Measurements from ENCODE around the gene ABCC10.

The ABCC10 gene

DNA sequence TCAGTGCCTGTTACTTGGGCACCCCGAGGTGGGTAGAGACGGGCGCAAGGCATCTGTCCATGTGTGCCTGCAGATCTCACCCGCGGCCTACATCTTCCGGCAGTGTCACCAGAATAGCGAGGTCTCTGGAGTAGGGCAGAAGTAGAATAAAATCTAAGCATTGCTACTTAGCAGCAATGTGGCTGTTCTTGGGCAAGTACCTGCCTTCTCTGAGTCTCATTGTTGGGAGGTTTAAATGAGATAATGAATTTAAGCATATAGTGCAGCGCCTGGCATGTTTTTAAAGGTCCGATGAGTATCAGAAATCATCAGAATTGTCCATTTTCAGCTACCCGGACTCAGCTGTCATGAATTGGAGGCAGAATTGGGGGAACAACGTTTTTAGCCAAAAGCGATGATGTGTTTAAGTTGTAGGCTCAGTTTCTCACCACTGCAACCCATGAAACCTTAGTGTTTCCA lies 800 bp downstream of the ABCC10 start:
- H3K27me3 Mint-ChIP-seq: no peaks in the 10 kb centered on the region
- no peak for ATAC-seq

DNA sequence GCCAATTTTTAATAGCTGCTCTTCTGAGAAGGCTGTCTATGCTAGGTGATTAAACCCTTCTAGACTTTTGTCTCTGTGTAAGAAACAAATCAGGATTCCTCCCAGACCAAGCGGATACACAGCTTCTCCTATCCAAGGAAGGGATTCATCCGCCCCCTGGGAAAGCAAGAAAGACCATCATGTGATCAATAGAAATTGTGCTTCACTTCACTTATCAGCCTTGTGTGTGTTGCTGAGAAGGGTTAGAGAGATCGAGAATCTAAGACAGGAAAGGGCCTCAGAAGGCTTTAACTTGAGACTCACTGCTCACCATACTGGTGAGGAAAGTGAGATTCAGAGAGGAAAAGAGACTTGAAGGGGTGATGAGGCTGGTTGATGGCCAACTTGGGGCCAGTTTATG lies 1.5 kb downstream of the ABCC10 start:
- ATAC-seq: no peak
- peak overlapping the region; percentile 93 for H3K4me3 Mint-ChIP-seq
- H3K4me1 Mint-ChIP-seq: peaks cover 28% of the 10 kb centered on the region

More for the DNA sequence above, 800 bp downstream of the ABCC10 start:
- Mint-ChIP-seq H3K4me1 (peaks cover 28% of the 10 kb centered on the region), H3K9me3 (no peaks in the 10 kb centered on the region), H3K4me3 (peak overlapping the region; percentile 93), H3K36me3 (peaks cover 9% of the 10 kb centered on the region), H3K27ac (peak overlapping the region; percentile 91)

DNA sequence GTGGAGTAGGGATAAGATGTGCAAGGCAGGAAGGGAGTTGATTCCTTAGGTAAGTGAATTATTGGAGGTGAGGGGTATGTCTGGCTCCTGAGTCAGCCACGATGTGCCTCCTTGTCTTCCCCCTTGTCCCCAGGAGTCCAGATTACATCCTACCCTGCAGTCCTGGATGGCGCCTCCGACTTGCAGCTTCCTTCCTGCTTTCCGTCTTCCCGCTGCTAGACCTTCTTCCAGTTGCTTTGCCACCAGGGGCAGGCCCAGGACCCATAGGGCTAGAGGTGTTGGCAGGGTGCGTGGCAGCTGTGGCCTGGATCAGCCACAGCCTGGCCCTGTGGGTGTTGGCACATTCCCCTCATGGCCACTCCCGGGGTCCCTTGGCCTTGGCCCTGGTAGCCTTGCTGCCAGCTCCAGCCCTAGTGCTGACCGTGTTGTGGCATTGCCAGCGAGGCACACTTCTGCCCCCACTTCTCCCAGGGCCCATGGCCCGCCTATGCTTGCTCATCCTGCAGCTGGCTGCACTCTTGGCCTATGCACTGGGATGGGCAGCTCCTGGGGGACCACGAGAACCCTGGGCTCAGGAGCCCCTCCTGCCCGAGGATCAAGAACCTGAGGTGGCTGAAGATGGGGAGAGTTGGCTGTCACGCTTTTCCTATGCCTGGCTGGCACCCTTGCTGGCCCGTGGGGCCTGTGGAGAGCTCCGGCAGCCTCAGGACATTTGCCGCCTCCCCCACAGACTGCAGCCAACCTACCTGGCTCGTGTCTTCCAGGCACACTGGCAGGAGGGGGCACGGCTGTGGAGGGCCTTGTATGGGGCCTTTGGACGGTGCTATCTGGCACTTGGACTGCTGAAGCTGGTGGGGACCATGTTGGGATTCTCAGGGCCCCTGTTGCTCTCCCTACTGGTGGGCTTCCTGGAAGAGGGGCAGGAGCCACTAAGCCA lies 4.9 kb downstream of the ABCC10 start:
- Mint-ChIP-seq H3K27me3 (no peaks in the 10 kb centered on the region), H3K36me3 (peaks cover 33% of the 10 kb centered on the region), H3K27ac (no peak overlapping the region), H3K4me1 (peaks cover 23% of the 10 kb centered on the region), H3K9me3 (no peaks in the 10 kb centered on the region), H3K4me3 (no peak overlapping the region)
- ATAC-seq: no peak

More for the DNA sequence above, 1.5 kb downstream of the ABCC10 start:
- Mint-ChIP-seq H3K27me3 (no peaks in the 10 kb centered on the region), H3K36me3 (peaks cover 9% of the 10 kb centered on the region), H3K9me3 (no peaks in the 10 kb centered on the region), H3K27ac (peak overlapping the region; percentile 91)

DNA sequence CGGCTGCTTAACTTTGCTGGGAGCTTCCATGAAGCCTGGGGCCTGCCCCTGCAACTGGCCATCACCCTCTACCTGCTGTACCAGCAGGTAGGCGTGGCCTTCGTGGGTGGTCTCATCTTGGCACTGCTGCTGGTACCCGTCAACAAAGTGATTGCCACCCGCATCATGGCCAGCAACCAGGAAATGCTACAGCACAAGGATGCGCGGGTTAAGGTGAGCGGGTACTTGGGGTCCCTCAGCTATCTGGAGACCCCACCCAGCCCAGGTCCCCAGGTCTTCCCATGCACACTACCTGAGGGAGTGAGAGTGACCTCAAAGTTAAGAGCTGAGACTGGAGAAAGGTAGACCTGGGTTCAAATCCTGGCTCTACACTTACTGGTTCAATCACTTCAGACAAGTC lies 5.8 kb downstream of the ABCC10 start:
- Mint-ChIP-seq H3K9me3 (no peaks in the 10 kb centered on the region), H3K27ac (no peak overlapping the region), H3K27me3 (no peaks in the 10 kb centered on the region), H3K4me3 (no peak overlapping the region), H3K36me3 (peaks cover 41% of the 10 kb centered on the region), H3K4me1 (peaks cover 19% of the 10 kb centered on the region)
- ATAC-seq: no peak

DNA sequence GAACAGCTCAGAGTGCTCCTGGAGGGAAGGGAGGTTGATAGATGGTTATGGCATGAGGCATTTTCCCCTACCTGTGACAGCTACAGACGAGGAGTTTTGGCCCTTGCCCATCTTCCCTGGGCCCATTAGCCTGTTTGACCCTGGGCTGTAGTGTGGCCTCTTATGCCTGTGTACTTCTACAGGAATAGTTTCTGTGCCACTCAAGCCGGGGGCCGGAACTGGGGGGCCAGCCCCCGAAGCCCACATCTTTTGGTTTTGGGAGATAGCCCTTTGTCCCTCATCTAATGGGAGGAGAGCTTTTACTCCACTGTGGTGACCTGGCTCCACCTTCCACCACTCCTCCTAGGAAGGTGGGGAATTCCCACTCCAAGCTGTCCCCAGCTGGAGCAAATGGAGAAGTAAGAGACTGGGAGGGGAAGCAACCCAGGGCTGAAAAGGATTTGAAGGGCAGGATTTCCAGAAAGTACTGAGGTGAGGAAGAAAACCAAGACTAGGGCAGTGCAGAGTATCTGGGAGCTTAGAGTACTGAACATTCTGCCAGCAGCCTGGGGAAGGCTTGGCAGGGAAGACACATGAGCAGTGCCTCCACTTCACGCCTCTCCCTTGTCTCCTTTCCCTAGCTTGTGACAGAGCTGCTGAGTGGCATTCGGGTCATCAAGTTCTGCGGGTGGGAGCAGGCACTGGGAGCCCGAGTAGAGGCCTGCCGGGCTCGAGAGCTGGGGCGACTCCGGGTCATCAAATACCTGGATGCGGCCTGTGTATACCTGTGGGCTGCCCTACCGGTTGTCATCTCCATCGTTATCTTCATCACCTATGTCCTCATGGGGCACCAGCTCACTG lies 6.9 kb downstream of the ABCC10 start:
- Mint-ChIP-seq H3K27ac (no peak overlapping the region), H3K9me3 (no peaks in the 10 kb centered on the region), H3K4me1 (peaks cover 9% of the 10 kb centered on the region), H3K4me3 (no peak overlapping the region), H3K36me3 (peaks cover 42% of the 10 kb centered on the region), H3K27me3 (no peaks in the 10 kb centered on the region)
- ATAC-seq: no peak

DNA sequence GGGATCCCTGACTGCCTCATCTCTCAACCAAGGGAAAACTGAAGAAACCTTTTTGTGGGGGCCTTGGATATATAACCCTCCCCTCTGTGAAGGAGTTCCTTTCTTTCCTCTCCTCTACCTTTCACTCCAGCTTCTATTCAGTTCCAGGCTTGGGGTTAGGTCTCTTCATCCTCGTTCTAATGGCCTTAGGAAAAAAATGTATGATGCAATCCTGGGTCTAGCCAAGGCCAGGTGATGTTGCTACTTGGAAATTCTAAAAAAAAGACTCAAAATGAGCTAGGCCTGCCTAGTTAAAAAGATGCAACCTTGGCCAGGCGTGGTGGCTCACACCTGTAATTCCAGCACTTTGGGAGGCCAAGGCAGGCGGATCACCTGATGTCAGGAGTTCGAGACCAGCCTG lies 7.6 kb downstream of the ABCC10 start:
- no peak for ATAC-seq
- no peak overlapping the region for H3K27ac Mint-ChIP-seq
- peaks cover 9% of the 10 kb centered on the region for H3K4me1 Mint-ChIP-seq
- H3K36me3 Mint-ChIP-seq: peaks cover 42% of the 10 kb centered on the region
- H3K4me3 Mint-ChIP-seq: no peak overlapping the region
- no peaks in the 10 kb centered on the region for H3K27me3 Mint-ChIP-seq
- no peaks in the 10 kb centered on the region for H3K9me3 Mint-ChIP-seq

DNA sequence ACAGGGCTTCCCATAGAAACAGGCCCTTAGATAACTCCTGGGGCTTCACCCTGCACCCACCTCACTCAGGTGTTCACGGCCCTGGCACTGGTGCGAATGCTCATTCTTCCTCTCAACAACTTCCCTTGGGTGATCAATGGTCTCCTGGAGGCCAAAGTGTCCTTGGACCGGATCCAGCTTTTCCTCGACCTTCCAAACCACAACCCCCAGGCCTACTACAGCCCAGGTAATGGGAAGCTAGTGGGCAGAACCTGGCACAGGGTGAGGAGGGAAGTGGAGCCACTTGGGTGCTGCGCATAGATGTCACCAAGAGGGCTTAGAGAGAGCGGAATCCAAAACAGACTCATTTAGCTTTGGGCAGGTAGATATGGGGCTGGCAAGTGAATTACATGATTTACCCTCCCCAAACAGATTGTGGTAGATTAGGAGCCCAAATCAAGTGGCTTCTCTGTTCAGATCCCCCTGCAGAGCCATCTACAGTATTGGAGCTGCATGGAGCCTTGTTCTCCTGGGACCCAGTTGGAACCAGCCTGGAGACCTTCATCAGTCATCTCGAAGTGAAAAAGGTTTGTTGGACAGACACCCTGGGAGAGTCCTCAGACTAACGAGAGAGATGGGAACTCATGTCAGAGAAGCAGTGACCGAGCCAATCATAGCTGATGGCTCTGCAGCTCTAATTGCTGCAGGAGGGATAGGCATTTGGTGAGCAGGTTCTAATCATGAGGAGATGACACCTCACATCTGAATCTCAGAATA lies 8.5 kb downstream of the ABCC10 start:
- no peak overlapping the region for H3K4me3 Mint-ChIP-seq
- peaks cover 42% of the 10 kb centered on the region for H3K36me3 Mint-ChIP-seq
- no peak for ATAC-seq
- H3K27me3 Mint-ChIP-seq: no peaks in the 10 kb centered on the region
- H3K9me3 Mint-ChIP-seq: no peaks in the 10 kb centered on the region
- no peak overlapping the region for H3K27ac Mint-ChIP-seq
- peaks cover 9% of the 10 kb centered on the region for H3K4me1 Mint-ChIP-seq

DNA sequence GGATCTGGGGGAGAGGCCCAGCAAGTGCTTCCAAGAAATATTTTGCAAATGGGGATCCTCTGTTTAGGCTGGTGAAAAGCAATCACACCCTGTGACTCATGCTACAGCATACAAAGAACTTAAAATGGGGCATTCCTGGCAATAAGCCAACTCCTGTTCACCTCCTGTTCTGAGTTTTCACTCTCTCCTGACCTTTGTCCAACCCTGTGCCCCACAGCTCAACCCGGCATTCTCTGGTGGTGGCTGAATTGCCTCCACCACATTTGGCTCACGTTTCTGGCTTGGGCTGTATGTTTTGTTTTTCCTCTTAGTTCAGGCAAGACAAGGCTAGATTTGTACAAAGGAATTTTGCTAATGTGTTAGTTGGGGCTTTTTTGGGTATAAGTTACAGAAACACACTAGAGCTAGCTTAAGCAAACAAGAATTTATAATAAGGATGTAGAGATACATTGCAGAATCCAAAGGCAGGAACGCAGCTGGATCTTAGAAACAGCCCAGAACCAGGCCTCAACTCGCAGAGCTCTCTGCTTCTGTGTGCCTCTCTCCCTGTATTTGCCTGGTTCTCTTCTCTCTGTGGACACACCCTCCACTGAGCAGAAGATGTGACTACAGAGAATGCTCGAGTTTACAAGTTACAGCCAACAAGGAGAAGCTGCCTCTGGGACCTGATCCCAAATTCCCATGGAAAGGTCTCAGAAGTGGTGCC lies 9.4 kb downstream of the ABCC10 start:
- Mint-ChIP-seq H3K9me3 (no peaks in the 10 kb centered on the region), H3K27me3 (no peaks in the 10 kb centered on the region), H3K4me3 (no peak overlapping the region), H3K36me3 (peaks cover 40% of the 10 kb centered on the region), H3K27ac (no peak overlapping the region), H3K4me1 (peaks cover 7% of the 10 kb centered on the region)
- no peak for ATAC-seq

DNA sequence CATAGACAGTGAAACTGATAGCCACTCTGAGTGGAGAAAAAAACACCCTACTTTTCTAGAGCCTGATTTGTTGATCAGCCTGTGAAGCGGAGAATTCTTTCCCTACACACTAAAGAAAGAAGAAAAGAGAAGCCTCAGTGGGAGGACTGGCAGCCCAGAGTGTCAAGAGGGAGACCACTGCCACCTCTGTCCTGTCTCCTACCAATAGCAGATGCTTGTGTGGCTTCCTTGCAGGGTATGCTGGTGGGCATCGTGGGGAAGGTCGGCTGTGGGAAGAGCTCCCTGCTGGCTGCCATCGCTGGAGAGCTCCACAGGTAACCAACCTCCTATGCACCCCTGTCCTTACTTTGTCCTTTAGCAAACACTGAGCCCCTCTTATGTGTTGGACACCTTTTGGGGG lies 10.4 kb downstream of the ABCC10 start:
- no peak for ATAC-seq
- Mint-ChIP-seq H3K4me3 (no peak overlapping the region), H3K4me1 (no peaks in the 10 kb centered on the region), H3K36me3 (peaks cover 34% of the 10 kb centered on the region), H3K27ac (no peak overlapping the region), H3K9me3 (no peaks in the 10 kb centered on the region), H3K27me3 (no peaks in the 10 kb centered on the region)

DNA sequence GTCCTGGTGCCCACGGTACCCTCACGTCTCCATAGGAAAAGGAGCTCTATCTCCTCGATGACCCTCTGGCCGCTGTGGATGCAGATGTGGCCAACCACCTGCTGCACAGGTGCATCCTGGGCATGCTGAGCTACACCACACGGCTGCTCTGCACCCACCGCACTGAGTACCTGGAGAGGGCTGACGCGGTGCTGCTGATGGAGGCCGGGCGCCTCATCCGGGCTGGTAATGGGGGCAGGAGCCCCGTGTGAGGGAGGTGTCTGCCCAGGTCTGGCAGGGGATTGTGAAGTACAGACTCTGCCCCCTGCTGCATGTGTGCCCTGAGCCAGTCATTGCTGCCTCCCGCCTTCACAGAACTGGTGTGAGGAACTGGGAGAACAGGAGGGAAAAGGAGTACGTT lies 15.6 kb downstream of the ABCC10 start:
- no peak overlapping the region for H3K27ac Mint-ChIP-seq
- no peak for ATAC-seq
- H3K27me3 Mint-ChIP-seq: no peaks in the 10 kb centered on the region
- no peaks in the 10 kb centered on the region for H3K4me1 Mint-ChIP-seq
- H3K36me3 Mint-ChIP-seq: peaks cover 53% of the 10 kb centered on the region
- H3K4me3 Mint-ChIP-seq: no peak overlapping the region
- no peaks in the 10 kb centered on the region for H3K9me3 Mint-ChIP-seq

DNA sequence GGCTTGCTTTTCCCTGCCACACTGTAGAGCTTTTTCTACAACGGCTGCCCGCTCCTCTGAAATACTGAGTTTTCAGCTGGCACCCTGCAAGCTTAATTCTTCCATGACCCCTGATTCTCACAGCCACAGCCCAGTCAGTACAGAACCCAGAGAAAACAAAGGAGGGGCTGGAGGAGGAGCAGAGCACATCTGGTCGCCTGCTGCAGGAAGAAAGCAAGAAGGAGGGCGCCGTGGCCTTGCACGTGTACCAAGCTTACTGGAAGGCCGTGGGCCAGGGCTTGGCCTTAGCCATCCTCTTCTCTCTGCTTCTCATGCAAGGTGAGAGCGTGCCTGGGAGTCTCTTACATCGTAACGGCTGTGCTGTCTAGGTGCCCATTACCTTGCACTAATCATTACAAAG lies 16.7 kb downstream of the ABCC10 start:
- H3K36me3 Mint-ChIP-seq: peaks cover 61% of the 10 kb centered on the region
- no peak overlapping the region for H3K27ac Mint-ChIP-seq
- no peaks in the 10 kb centered on the region for H3K9me3 Mint-ChIP-seq

DNA sequence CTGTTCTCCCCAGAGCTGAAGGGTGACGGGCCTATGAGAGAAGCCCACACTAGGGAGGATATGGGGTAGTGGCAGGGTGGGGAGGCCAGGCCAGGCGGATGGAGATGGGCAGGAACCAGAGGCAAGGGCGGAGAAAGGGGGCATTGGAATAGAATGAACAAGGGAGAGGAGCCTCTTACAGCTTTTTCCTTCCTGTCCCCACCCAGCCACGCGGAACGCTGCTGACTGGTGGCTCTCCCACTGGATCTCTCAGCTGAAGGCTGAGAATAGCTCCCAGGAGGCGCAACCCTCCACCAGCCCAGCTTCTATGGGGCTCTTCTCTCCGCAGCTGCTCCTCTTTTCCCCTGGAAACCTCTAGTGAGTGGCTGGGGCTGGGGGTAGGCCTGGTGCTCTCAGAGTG lies 17.2 kb downstream of the ABCC10 start:
- no peaks in the 10 kb centered on the region for H3K27me3 Mint-ChIP-seq
- no peaks in the 10 kb centered on the region for H3K4me1 Mint-ChIP-seq
- H3K27ac Mint-ChIP-seq: no peak overlapping the region
- H3K4me3 Mint-ChIP-seq: no peak overlapping the region
- no peaks in the 10 kb centered on the region for H3K9me3 Mint-ChIP-seq
- no peak for ATAC-seq
- peaks cover 66% of the 10 kb centered on the region for H3K36me3 Mint-ChIP-seq

More for the DNA sequence above, 16.7 kb downstream of the ABCC10 start:
- no peak overlapping the region for H3K4me3 Mint-ChIP-seq
- H3K27me3 Mint-ChIP-seq: no peaks in the 10 kb centered on the region
- H3K4me1 Mint-ChIP-seq: no peaks in the 10 kb centered on the region
- no peak for ATAC-seq

DNA sequence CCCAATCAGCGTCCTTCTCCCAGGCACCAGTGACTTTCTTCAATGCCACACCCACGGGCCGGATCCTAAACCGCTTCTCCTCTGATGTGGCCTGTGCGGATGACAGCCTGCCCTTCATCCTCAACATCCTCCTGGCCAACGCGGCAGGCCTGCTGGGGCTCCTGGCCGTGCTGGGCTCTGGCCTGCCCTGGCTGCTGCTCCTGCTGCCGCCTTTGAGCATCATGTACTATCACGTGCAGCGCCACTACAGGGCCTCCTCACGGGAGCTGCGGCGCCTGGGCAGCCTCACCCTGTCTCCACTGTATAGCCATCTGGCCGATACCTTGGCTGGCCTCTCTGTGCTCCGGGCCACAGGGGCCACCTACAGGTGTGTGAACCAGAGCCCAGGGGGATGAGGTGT lies 18.2 kb downstream of the ABCC10 start:
- no peak overlapping the region for H3K27ac Mint-ChIP-seq
- no peaks in the 10 kb centered on the region for H3K9me3 Mint-ChIP-seq

DNA sequence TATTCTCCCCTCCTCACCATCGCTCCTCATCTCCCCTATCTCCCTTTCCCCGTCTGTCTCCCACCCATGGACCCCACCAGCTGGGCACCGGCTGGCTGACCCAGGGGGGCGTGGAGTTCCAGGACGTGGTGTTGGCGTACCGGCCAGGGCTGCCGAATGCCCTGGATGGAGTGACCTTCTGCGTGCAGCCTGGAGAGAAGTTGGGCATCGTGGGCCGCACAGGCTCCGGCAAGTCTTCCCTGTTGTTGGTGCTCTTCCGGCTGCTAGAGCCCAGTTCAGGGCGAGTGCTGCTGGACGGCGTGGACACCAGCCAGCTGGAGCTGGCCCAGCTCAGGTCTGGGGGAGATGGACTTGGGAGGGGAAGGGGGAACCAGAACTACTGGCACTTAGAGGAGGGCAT lies 20.3 kb downstream of the ABCC10 start:
- Mint-ChIP-seq H3K27ac (peak overlapping the region; percentile 35), H3K4me3 (no peak overlapping the region), H3K9me3 (no peaks in the 10 kb centered on the region), H3K4me1 (no peaks in the 10 kb centered on the region), H3K27me3 (no peaks in the 10 kb centered on the region), H3K36me3 (peaks cover 83% of the 10 kb centered on the region)
- no peak for ATAC-seq

More for the DNA sequence above, 18.2 kb downstream of the ABCC10 start:
- Mint-ChIP-seq H3K4me3 (no peak overlapping the region), H3K27me3 (no peaks in the 10 kb centered on the region), H3K4me1 (no peaks in the 10 kb centered on the region), H3K36me3 (peaks cover 76% of the 10 kb centered on the region)
- ATAC-seq: no peak

Measured in stimulated activated memory B cell treated with anti-CD40 and anti-IgM and Interleukin-4, amounts not matched to agents 10 μg/mL and 1 μg/mL and 100 μg/mL, for 72 hours (primary cell).